GM12878 (cell line): ENCODE results near the gene SLC35G6. TPM values are rescaled to one million over a fixed set of nuclear protein-coding genes. Genes with fewer than 3 reads are reported as not detected.
A peak's percentile ranks its signal among the peaks of the same experiment; 100 is the strongest.

Experiments
- ATAC-seq: fragments of 200-7000 bp; cut with Tn5 transposase; 3 replicates; pipeline ENCODE4 v1.9.1; 2020; ENCODE audit warnings: mild to moderate bottlenecking, moderate library complexity
- BruUV-seq: library from RNA; stranded (reverse); fragments of 400-500 nt; replicated peaks from 2 replicates; lab custom pipeline; 2021; lab: Mats Ljungman, UMichigan
- CTCF ChIA-PET: fragments of 300-600 bp; sonication (Branson Sonifier 250); formaldehyde crosslinking; extraction: SDS; loops from one replicate; lab custom pipeline; 2021; ENCODE audit warnings: inconsistent platforms; lab: Yijun Ruan, JAX
- POLR2A ChIA-PET: fragments of 350-600 bp; formaldehyde crosslinking; extraction: SDS; loops from one replicate; lab custom pipeline; 2021; ENCODE audit warnings: inconsistent platforms; lab: Charles Lee
- RAD21 ChIA-PET: fragments of 300-600 bp; sonication (Branson Sonifier 250); formaldehyde crosslinking; loops from one replicate; lab custom pipeline; 2023; ENCODE audit warnings: antibody characterized with exemption; ENCODE audit not compliant: unreplicated experiment; lab: Charles Lee
- SMC1A ChIA-PET: fragments of 300-600 bp; sonication (Branson Sonifier 250); formaldehyde crosslinking; loops from one replicate; lab custom pipeline; 2023; ENCODE audit not compliant: unreplicated experiment, uncharacterized antibody; lab: Charles Lee
- DNase-seq: peaks from one replicate; pipeline ENCODE4 v3.0.0-alpha.2; 2011; ENCODE audit warnings: low read depth, low spot score
- FAIRE-seq: peaks from 3 replicates; lab custom pipeline; 2011; peaks lifted over from hg19 to GRCh38; lab: Jason Lieb, UNC
- H2AFZ ChIP-seq: 2 replicates; pipeline ENCODE4 v1.6.0; 2011; ENCODE audit warnings: low read depth, low read length, control low read depth; ENCODE audit not compliant: control insufficient read depth
- H3K27ac ChIP-seq: 2 replicates; pipeline ENCODE4 v1.5.1; 2011; ENCODE audit warnings: control low read depth; ENCODE audit not compliant: control insufficient read depth, insufficient read depth
- H3K27me3 ChIP-seq, 2 experiments: replicated peaks in 1 of 2; 2 replicates each; pipeline versions ENCODE4 v1.6.0 to v1.6.1; 2011; ENCODE audit warnings: low read length in 1 of 2; ENCODE audit not compliant: control insufficient read depth in 2 of 2, insufficient read depth in 2 of 2
- H3K36me3 ChIP-seq, 2 experiments: 2 replicates each; pipeline ENCODE4 v1.5.1; 2011; ENCODE audit warnings: low read length in 1 of 2; ENCODE audit not compliant: control insufficient read depth in 2 of 2, insufficient read depth in 2 of 2
- H3K4me1 ChIP-seq: 2 replicates; pipeline ENCODE4 v1.6.1; 2011; ENCODE audit warnings: mild to moderate bottlenecking, low read length, moderate library complexity, mixed read lengths; ENCODE audit not compliant: control insufficient read depth, insufficient read depth
- H3K4me2 ChIP-seq: 2 replicates; pipeline ENCODE4 v1.6.0; 2011; ENCODE audit warnings: control low read depth; ENCODE audit not compliant: control insufficient read depth, insufficient read depth
- H3K4me3 ChIP-seq: fragments of 200-600 bp; sonication (generic); 2 replicates; pipeline ENCODE4 v1.5.1; 2016
- H3K79me2 ChIP-seq: 2 replicates; pipeline ENCODE4 v1.6.0; 2011; ENCODE audit warnings: low read length; ENCODE audit not compliant: control insufficient read depth, insufficient read depth
- H3K9ac ChIP-seq: 2 replicates; pipeline ENCODE4 v1.8.0; 2011; ENCODE audit warnings: low read length, control low read depth, mixed read lengths; ENCODE audit not compliant: control insufficient read depth, insufficient read depth
- H3K9me3 ChIP-seq: replicated peaks from 3 replicates; pipeline ENCODE4 v1.5.1; 2011; ENCODE audit warnings: mild to moderate bottlenecking, low read length; ENCODE audit not compliant: control insufficient read depth, insufficient read depth
- H4K20me1 ChIP-seq: 2 replicates; pipeline ENCODE4 v1.6.0; 2011; ENCODE audit not compliant: control insufficient read depth, insufficient read depth
- BMI1 ChIP-seq: fragments of 450-650 bp; IDR thresholded peaks from 2 replicates; pipeline ENCODE4 v1.6.1; 2016; ENCODE audit warnings: mild to moderate bottlenecking, moderate library complexity, borderline replicate concordance
- GATAD2B ChIP-seq: fragments of 450-650 bp; conservative IDR thresholded peaks from 2 replicates; pipeline ENCODE4 v1.6.1; 2017; ENCODE audit warnings: low read depth, mild to moderate bottlenecking, moderate library complexity
- LARP7 ChIP-seq: fragments of 450-650 bp; IDR thresholded peaks from 2 replicates; pipeline ENCODE4 v1.6.1; 2017; ENCODE audit warnings: mild to moderate bottlenecking
- NBN ChIP-seq: fragments of 450-650 bp; IDR thresholded peaks from 2 replicates; pipeline ENCODE4 v1.6.1; 2016
- NRF1 ChIP-seq: conservative IDR thresholded peaks from 2 replicates; pipeline ENCODE4 v1.6.1; 2011; ENCODE audit warnings: mild to moderate bottlenecking, low read depth, low read length, improper control_type of control experiment
- RCOR1 ChIP-seq: conservative IDR thresholded peaks from 2 replicates; pipeline ENCODE4 v1.6.1; 2012; ENCODE audit warnings: low read depth, low read length, improper control_type of control experiment
- SRF ChIP-seq, 2 experiments: IDR thresholded peaks; 2 replicates each; pipeline ENCODE4 v1.6.1; 2011; ENCODE audit warnings: low read depth in 2 of 2, low read length in 2 of 2, mild to moderate bottlenecking in 1 of 2, moderate library complexity in 1 of 2
- TCF12 ChIP-seq: IDR thresholded peaks from 2 replicates; pipeline ENCODE4 v1.6.1; 2011; ENCODE audit warnings: low read depth, mild to moderate bottlenecking, low read length
- YY1 ChIP-seq: IDR thresholded peaks from 2 replicates; pipeline ENCODE4 v1.6.1; 2011; ENCODE audit warnings: low read depth, mild to moderate bottlenecking, low read length
- ZNF622 ChIP-seq: fragments of 450-650 bp; IDR thresholded peaks from 2 replicates; pipeline ENCODE4 v1.6.1; 2017; ENCODE audit warnings: mild to moderate bottlenecking, inconsistent platforms
- WGBS: methylation state at CpG from one replicate; pipeline ENCODE4 v1.1.6; 2016; ENCODE audit warnings: low lambda C conversion rate; ENCODE audit not compliant: insufficient replicate concordance, insufficient coverage; ENCODE audit errors: missing lambda C conversion rate; 5-methylcytosine and 5-hydroxymethylcytosine counted together
- in situ Hi-C: fragments of 300-500 bp; cut with MboI; formaldehyde crosslinking; loops from 9 replicates; pipeline ENCODE4 v1.14.3; 2018; ENCODE audit warnings: mixed read lengths
- intact Hi-C: fragments of 100-400 bp; cut with micrococcal nuclease; formaldehyde crosslinking; loops from one replicate; pipeline ENCODE4 v1.14.2; 2022; ENCODE audit not compliant: unreplicated experiment
- polyA plus RNA-seq, 11 experiments: library from polyadenylated mRNA; depleted of rRNA in 4 of 11; unstranded in 6 of 11; stranded (reverse) in 5 of 11; fragments of >200 nt; fragmentation: Nextera tagmentation in 4 of 11; fragmentation: Illumina TruSeq in 1 of 11; extraction: Ambion mirVana in 4 of 11; extraction: Trizol in 1 of 11; gene quantifications; 1 replicate in 1 of 11; 2 replicates in 10 of 11; pipeline versions ENCODE4 v1.2.1 to v1.2.3, GENCODE V29; 2011 to 2016; ENCODE audit warnings: inconsistent platforms in 2 of 11, missing spikeins in 2 of 11, low read depth in 1 of 11
- total RNA-seq, 4 experiments: library from RNA; depleted of rRNA in 3 of 4; stranded (reverse); fragments of >200 nt in 3 of 4; fragmentation: Illumina TruSeq in 1 of 4; extraction: Trizol in 1 of 4; gene quantifications; 2 replicates each; pipeline versions ENCODE4 v1.2.1 to v1.2.3, GENCODE V29; 2013 to 2021
- TF ChIP-seq, protein P1 (sequence below): fragments of 150-350 bp; IDR thresholded peaks from 2 replicates; pipeline ENCODE4 v1.6.1; 2016; ENCODE audit warnings: low read depth, low read length
- TF ChIP-seq, protein P2 (sequence below): IDR thresholded peaks from 2 replicates; pipeline ENCODE4 v1.6.1; 2012; ENCODE audit warnings: improper control_type of control experiment, low read depth, low read length; ENCODE audit not compliant: insufficient replicate concordance

SLC35G6 gene
- total and polyA plus RNA-seq, 10 of the 15 experiments (the other 5 are each of a cell fraction or from before 2014, with no cell fraction given) = 0.20 TPM; not detected in 9

DNA sequence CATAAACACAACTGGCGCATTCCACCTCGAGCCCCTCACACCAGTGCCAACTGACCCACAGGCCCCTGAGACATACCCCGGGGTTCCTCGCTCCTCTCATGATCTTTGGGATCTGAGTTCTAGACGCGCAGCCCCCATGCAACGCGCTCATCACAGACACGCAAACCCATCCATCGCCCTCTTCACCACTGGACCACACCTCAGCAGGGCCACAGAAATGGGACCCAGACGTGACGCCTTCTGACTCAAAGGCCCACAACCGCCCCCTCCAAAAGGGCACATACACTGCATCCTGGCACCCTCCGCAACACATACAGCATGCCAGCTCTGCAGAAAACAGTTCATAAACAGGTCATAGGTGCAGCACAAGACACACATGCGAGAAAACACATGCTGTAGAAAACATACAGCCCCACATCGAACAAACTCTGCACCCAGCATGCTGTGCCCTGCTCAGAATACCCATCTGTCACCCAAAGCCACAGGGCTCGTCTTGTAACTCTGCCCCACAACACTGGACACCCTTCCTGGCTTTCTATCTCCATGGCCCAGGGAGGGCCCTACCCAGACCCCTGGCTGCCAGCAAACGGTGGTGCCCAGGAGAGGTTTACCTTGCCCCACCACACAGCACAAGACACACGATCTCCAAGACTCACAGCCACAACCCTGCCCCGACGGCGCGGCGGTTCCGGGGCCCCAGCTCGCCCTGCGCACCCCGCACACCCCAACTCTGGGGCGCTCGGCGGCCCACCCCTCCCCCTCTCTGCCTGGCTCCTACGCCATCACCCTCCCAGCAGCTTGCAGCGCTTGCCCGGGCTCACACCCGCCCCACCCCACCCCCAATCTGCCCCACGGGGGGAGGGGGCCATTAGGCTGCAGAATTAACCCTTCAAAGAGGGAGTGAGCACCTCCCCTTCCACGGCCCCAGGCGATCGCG is 2.7 kb upstream of the SLC35G6 start:
- Histone ChIP-seq H3K4me3 (peak overlapping the region; percentile 89), H3K36me3 (no peaks in the 10 kb centered on the region), H3K4me2 (peak overlapping the region; percentile 87), H3K9ac (peak overlapping the region; percentile 79), H3K79me2 (peaks cover 32% of the 10 kb centered on the region), H4K20me1 (peaks cover 2% of the 10 kb centered on the region; the same call in 1 of the 2 replicates), H3K27me3 (no peaks in the 10 kb centered on the region), H3K9me3 (no peaks in the 10 kb centered on the region), H3K4me1 (peaks cover 11% of the 10 kb centered on the region), H3K27ac (peak overlapping the region; percentile 64), H2AFZ (peak overlapping the region; percentile 65)
- DNase-seq = no peak
- peak; percentile 46 for ATAC-seq
- in situ Hi-C loops = no loop called here
- ChIA-PET CTCF (interaction anchor here (1.1 to 6.2 kb wide), 3 partner anchors 42 to 123 kb away, joined by 3 to 17 read pairs (median 7); partner anchors contain the start of gene SENP3), POLR2A (interaction anchor here (0.6 to 3.2 kb wide), 7 partner anchors 8 to 124 kb away, joined by 3 to 18 read pairs (median 3); partner anchors contain the start of genes TMEM102, TMEM256 and TMEM95), RAD21 (interaction anchor here (1.5 to 2.2 kb wide), 3 partner anchors 42 to 123 kb away, joined by 4 to 19 read pairs (median 5); partner anchors contain the start of gene TMEM102), SMC1A (interaction anchor here (1.3 to 2.6 kb wide), 2 partner anchors 24 to 37 kb away, joined by 3 to 8 read pairs; no protein-coding TSS in a partner anchor)
- intact Hi-C loops = no loop called here
- WGBS = 43% methylated on average over 35 of the region's 40 CpGs
- no peak for FAIRE-seq
- no TSS peak for BruUV-seq
- no peak for TF ChIP-seq NRF1
- no peak for TF ChIP-seq ZNF622
- TF ChIP-seq, protein P1, sequence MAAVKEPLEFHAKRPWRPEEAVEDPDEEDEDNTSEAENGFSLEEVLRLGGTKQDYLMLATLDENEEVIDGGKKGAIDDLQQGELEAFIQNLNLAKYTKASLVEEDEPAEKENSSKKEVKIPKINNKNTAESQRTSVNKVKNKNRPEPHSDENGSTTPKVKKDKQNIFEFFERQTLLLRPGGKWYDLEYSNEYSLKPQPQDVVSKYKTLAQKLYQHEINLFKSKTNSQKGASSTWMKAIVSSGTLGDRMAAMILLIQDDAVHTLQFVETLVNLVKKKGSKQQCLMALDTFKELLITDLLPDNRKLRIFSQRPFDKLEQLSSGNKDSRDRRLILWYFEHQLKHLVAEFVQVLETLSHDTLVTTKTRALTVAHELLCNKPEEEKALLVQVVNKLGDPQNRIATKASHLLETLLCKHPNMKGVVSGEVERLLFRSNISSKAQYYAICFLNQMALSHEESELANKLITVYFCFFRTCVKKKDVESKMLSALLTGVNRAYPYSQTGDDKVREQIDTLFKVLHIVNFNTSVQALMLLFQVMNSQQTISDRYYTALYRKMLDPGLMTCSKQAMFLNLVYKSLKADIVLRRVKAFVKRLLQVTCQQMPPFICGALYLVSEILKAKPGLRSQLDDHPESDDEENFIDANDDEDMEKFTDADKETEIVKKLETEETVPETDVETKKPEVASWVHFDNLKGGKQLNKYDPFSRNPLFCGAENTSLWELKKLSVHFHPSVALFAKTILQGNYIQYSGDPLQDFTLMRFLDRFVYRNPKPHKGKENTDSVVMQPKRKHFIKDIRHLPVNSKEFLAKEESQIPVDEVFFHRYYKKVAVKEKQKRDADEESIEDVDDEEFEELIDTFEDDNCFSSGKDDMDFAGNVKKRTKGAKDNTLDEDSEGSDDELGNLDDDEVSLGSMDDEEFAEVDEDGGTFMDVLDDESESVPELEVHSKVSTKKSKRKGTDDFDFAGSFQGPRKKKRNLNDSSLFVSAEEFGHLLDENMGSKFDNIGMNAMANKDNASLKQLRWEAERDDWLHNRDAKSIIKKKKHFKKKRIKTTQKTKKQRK = no peak
- TF ChIP-seq NBN = 0 out of 2 replicates have a peak, but pooled peaks have one; percentile 15
- TF ChIP-seq BMI1 = no peak
- TF ChIP-seq, protein P2, sequence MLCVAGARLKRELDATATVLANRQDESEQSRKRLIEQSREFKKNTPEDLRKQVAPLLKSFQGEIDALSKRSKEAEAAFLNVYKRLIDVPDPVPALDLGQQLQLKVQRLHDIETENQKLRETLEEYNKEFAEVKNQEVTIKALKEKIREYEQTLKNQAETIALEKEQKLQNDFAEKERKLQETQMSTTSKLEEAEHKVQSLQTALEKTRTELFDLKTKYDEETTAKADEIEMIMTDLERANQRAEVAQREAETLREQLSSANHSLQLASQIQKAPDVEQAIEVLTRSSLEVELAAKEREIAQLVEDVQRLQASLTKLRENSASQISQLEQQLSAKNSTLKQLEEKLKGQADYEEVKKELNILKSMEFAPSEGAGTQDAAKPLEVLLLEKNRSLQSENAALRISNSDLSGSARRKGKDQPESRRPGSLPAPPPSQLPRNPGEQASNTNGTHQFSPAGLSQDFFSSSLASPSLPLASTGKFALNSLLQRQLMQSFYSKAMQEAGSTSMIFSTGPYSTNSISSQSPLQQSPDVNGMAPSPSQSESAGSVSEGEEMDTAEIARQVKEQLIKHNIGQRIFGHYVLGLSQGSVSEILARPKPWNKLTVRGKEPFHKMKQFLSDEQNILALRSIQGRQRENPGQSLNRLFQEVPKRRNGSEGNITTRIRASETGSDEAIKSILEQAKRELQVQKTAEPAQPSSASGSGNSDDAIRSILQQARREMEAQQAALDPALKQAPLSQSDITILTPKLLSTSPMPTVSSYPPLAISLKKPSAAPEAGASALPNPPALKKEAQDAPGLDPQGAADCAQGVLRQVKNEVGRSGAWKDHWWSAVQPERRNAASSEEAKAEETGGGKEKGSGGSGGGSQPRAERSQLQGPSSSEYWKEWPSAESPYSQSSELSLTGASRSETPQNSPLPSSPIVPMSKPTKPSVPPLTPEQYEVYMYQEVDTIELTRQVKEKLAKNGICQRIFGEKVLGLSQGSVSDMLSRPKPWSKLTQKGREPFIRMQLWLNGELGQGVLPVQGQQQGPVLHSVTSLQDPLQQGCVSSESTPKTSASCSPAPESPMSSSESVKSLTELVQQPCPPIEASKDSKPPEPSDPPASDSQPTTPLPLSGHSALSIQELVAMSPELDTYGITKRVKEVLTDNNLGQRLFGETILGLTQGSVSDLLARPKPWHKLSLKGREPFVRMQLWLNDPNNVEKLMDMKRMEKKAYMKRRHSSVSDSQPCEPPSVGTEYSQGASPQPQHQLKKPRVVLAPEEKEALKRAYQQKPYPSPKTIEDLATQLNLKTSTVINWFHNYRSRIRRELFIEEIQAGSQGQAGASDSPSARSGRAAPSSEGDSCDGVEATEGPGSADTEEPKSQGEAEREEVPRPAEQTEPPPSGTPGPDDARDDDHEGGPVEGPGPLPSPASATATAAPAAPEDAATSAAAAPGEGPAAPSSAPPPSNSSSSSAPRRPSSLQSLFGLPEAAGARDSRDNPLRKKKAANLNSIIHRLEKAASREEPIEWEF = no peak
- TF ChIP-seq GATAD2B = no peak
- TF ChIP-seq TCF12 = 0 out of 2 replicates have a peak, but pooled peaks have one; percentile 19
- no peak for TF ChIP-seq LARP7
- no peak for TF ChIP-seq SRF (IDR thresholded peaks at IDR 0.05; ENCODE audit: low read depth in 2 of 2, low read length in 2 of 2)
- TF ChIP-seq YY1 = no peak
- TF ChIP-seq RCOR1 = no peak
